RPMI8226 (cell line): ENCODE results near the gene TFRC.
A peak's percentile ranks its signal among the peaks of the same experiment; 100 is the strongest.
"Not testable (repeated sequence)": the region's sequence is repeated elsewhere in the genome, so short reads cannot be mapped to it uniquely, and the experiment has no call there.

ENCODE experiments used
- DNase-seq: peaks from one replicate; pipeline ENCODE4 v3.0.0-alpha.2; 2015

TFRC gene

GRCh38 chr3:196047391-196048030 lies 34.4 kb downstream of the TFRC start:
- DNase-seq, result no peak

GRCh38 chr3:196044513-196044912 lies 37.4 kb downstream of the TFRC start:
- DNase-seq, result no peak

- DNase-seq, result no peak
These were observed 39.2 kb downstream of the TFRC start for GRCh38 chr3:196042673-196043072.

- DNase-seq, result no peak
These were observed 42.5 kb downstream of the TFRC start for GRCh38 chr3:196039359-196039758.

- DNase-seq, result peak; percentile 54
These were observed 55.8 kb downstream of the TFRC start for GRCh38 chr3:196026059-196026458.

GRCh38 chr3:196024968-196025367 lies 56.9 kb downstream of the TFRC start:
- no peak for DNase-seq

- DNase-seq, result no peak
These were observed 57.9 kb downstream of the TFRC start for GRCh38 chr3:196023947-196024346.

GRCh38 chr3:196022499-196022878 lies 59.4 kb downstream of the TFRC start:
- DNase-seq, result not testable (repeated sequence)

GRCh38 chr3:196020373-196020772 lies 61.5 kb downstream of the TFRC start:
- no peak for DNase-seq

GRCh38 chr3:196019576-196019975 lies 62.3 kb downstream of the TFRC start:
- peak; percentile 56 for DNase-seq

- not testable (repeated sequence) for DNase-seq
These were observed 63.7 kb downstream of the TFRC start for GRCh38 chr3:196018159-196018558.

- no peak for DNase-seq
These were observed 65.4 kb downstream of the TFRC start for GRCh38 chr3:196016485-196016884.

- no peak for DNase-seq
These were observed 65.8 kb downstream of the TFRC start for GRCh38 chr3:196016059-196016458.

GRCh38 chr3:196013587-196014487 lies 68.1 kb downstream of the TFRC start:
- DNase-seq, result no peak

GRCh38 chr3:196012941-196013476 lies 68.9 kb downstream of the TFRC start:
- peak; percentile 46 for DNase-seq

- DNase-seq, result no peak
These were observed 69.4 kb downstream of the TFRC start for GRCh38 chr3:196012481-196012880.

- no peak for DNase-seq
These were observed 72.4 kb downstream of the TFRC start for GRCh38 chr3:196009456-196009855.

GRCh38 chr3:196008929-196009328 lies 73.0 kb downstream of the TFRC start:
- DNase-seq, result no peak

GRCh38 chr3:196008387-196008786 lies 73.5 kb downstream of the TFRC start:
- DNase-seq, result no peak

- DNase-seq, result peak; percentile 24
These were observed 74.0 kb downstream of the TFRC start for GRCh38 chr3:196007744-196008335.

GRCh38 chr3:196005338-196005737 lies 76.6 kb downstream of the TFRC start:
- not testable (repeated sequence) for DNase-seq

GRCh38 chr3:196004359-196005052 lies 77.4 kb downstream of the TFRC start:
- not testable (repeated sequence) for DNase-seq

GRCh38 chr3:196003611-196004010 lies 78.3 kb downstream of the TFRC start:
- DNase-seq, result no peak
